AG08395 (cell line): ENCODE measurements around the gene SLC35D1.
A peak's percentile ranks its signal among the peaks of the same experiment; 100 is the strongest.
"Not testable (repeated sequence)": the region's sequence is repeated elsewhere in the genome, so short reads cannot be mapped to it uniquely, and the experiment has no call there.

Experiments used
- DNase-seq: peaks from one replicate; pipeline ENCODE4 v3.0.0; 2012; ENCODE audit warnings: mixed read lengths, low spot score

The SLC35D1 gene

DNA sequence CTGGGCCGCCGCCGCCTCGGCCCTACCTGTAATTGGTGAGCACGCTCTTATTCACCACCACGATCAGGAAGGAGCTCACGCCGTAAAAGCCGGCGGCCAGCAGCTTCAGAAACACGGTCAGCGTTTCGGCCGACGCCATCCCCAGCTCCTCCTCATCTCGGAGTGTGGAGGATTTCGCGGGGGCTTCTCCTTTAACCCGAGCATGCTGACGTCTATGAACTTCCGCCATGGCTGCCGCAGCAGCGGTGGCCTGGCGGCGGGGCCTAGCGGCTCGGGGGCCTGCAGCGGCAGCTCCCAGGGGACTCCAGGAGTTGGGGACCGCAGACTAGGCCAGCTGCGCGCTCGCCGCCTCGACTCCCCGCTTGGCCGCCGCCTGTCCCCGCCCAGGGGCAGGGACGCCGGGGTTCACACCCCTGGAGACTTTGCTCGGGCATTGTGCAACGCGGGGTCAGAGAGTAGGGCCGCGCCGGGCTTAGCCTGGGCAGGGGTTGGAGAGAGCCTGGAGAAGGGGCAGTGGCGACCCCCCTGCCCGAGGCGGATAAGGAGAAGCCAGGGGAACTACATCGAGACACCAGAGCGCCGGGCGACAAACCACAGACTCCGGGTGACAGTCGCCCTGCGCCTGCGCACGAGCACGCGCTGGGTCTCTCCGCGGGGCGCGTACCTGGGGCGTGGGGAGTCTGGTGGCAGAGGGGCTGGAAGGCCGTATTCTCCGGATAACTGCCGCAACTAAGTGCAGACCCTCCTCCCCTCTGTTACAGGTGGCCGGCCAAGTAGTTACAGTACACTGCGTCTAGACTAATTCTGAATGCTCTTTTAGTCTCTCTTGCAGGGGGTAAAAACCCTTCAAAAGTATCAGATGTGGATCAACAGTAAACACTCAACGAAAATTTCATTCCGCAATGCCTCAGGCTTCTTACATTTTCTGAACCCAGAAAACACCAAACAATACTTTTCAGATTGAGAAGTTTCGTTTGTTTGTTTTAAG is at the start of gene SLC35D1:
SLC35D1 (minus strand) TSS at position 364 of the 988 bp plus-strand sequence; CDS start at position 229, 135 bp downstream.
- DNase-seq = peak; percentile 61

DNA sequence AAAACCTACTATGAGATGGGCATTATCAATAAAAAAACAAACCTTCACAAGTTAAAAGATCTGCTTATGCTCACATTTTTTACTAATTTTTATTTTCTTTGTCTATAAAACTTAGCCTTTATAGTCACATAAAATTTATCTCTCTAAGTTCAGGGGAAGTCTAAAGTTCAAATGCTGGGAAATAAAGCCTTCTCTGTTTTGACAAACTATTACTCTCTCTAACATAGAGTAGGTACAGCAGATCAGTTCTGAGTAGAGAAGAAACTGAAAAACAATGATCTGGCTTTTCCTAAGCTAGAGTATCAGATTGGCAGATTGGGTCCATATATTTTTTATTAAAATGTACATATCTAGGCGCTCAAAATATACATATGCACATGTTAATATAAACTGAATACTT is 49.6 kb upstream of the SLC35D1 start:
- DNase-seq = no peak

DNA sequence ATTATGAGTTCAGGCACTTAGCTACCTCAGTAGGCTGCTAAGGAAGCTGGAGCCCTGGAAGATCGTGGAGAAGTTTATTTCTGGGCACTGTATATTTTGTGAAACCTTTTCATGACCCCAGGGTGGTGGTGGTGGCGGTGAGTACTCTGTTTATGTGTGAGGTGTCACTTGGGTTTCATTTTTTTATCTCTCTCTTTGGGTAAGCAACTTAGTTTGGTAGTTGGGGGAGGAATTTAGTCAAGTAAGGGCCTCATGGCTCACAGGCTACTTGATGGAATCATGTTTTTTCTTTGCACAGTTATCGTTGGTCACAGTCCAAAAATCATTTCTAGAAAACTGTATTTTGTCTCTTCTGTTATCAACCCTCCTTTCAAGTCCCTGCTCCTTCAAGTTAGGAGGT is 46.9 kb upstream of the SLC35D1 start:
- DNase-seq = no peak

DNA sequence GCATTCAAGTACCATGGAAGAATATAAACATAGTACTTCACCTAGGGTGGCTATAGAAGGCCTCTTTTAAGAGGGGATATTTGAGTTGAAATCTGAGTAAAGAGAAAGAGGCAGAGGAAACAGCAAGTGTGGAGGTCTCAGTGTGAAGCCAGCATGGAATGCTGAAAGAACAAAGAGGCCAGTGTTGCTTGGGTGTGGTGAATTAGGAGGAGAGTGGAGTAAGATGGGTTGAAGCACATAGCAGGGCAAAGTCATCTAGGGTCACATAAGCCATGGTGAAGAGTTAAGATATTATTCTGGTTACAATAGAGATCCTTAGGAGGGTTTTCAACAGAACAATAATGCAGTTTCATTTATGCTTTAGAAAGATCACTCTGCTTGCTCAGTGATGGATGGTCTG is 43.4 kb upstream of the SLC35D1 start:
- DNase-seq = no peak

DNA sequence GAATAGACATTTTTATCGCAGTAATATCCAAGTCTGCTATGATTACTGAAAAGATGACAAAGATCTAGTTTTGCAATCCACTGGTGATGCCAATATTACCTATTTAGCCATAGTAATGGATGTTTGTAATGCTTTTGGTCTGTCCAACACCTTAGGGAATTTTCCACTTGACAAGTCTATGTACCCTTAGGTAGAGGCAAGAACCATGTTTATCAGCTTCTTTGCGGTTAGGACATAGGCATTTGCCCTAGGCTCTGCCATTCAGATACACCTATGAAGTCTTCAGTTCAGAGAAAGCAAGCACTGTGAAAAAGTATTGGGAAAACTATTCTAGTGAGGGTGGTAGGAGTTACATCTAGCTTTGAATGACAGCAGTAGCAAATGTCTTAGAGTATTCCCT is 40.2 kb upstream of the SLC35D1 start:
- DNase-seq = no peak

DNA sequence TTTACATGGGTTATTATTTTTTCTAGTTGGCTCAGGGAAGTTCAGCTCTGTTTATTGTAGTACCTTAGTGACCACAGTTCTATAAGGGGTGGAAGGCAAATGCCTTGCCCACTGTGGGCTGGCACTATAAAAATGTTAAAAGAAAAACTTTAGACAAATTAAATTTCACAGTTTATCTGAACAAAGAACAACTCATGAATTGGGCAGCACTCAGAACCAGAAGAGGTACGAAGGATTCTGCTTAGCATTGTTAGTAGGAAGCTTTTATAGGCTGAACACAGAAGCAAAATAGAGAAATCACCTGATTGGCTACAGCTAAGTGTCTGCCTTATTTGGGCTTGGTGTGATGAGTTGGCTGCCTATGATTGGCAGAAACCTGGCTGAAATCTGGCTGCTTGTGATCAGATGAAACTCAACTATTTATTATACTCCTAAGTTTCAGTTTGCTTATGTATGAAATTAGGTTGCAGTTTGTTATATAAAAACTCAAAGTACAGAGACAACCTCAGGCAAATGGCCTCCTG is 35.8 kb upstream of the SLC35D1 start:
- no peak for DNase-seq

DNA sequence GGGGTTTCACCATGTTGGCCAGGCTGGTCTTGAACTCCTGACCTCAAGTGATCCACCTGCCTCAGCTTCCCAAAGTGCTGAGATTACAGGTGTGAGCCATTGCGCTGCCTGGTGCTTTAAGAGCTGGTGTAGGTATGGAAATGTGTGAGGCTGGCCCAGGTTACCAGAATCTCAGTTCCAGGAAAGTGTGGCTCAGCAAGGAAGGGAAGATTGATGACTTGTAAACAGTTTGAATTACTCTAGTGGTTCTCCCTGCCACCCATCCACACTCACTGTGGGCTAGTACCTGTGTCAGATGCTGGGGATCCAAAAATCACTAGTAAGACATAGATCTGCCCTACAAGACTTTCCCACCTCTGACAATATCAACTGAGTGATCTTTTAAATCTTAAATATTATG is 34.5 kb upstream of the SLC35D1 start:
- DNase-seq = no peak

DNA sequence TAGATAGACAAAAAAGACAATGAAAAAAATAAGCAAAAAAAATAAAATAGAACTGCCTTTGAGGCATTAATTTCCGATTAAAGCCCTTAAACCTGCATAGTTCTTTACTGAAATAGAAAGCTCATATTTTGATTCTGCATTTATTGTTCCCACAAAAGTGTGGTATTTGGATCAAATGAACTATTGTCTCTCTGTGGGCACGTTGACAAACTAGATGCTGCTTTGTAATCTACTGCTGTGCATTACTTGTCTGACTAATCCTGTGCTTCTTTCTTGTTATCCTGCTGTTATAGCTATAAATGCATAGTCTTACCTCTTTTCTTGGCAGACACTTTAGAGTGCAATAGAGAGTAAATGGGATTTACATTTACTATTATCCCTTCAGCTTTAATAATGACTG is 31.4 kb upstream of the SLC35D1 start:
- DNase-seq = no peak

DNA sequence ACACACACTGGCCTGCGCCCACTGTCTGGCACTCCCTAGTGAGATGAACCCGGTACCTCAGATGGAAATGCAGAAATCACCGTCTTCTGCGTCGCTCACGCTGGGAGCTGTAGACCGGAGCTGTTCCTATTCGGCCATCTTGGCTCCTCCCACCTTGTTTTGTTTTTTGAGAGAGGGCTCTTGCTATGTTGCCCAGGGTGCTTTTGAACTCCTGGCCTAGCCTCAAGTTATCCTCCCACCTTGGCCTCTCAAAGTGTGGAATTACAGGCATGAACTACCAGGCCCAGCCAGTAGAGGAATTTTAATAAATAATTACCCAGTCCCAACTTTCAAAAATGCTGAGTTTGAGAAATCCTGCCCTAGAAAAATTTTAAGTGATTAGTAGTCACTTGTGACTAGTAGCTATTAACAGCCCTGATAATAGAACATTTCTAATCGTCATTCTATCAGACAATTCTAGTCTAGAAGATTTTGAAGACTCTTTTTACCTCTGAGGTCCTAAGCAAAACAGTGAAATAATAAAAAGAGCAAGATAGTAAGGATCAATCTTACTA is 30.9 kb upstream of the SLC35D1 start:
- no peak for DNase-seq

DNA sequence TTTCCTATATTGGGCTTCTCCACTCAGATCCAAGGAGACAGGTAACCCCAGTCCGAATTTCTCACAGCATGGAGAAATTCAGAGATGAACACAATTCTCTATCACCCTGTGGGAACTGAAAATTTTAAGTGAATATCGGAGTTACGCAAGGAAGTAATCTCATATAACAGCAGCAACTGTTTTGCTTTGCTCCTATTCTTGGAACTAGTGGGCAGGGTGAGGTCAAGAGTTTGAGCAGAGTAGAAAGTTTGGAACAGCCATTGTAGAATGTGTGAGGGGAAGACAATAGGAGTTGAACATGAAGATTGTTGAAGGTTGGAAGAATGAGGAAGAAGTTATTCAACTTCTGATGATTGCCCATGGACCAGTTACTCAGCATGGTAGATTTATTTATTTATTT is 24.3 kb upstream of the SLC35D1 start:
- DNase-seq = no peak

DNA sequence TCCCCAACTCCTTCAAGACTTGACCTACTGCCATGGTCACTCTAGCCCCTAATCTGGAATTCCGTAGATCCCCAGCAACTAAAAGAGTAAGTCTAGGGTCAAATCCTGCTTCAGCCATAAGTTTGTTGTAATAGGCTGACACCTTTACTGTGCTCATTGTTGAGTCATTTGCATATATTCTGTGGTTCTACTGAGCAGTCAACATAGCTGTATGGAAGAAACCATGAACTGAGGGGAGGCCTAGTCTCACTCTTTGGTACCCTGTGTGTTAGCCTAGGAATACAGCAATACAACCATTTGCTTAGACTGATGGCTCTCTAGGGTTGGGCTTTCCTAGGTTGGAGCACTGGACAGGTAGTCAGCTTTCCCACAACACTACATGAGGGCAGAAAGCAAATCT is 23.6 kb upstream of the SLC35D1 start:
- DNase-seq = no peak

DNA sequence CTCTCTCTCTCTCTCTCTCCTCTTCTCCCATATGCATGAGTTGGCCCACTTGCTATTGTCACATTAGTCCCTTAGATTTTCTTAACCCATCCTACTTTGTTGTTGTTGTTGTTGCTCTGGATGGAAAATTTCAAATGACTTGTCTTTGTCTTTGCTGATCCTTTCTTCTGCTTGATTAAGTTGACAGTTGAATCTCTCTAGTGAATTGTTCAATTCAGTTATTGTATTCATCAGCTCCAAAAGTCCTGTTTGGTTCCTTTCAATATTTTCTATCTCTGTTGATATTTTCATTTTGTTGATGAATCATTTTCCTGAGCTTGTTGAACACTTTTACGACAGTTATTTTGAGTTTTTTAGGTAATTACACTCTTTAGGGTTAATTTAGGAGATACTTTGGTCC is 18.8 kb upstream of the SLC35D1 start:
- DNase-seq = no peak

DNA sequence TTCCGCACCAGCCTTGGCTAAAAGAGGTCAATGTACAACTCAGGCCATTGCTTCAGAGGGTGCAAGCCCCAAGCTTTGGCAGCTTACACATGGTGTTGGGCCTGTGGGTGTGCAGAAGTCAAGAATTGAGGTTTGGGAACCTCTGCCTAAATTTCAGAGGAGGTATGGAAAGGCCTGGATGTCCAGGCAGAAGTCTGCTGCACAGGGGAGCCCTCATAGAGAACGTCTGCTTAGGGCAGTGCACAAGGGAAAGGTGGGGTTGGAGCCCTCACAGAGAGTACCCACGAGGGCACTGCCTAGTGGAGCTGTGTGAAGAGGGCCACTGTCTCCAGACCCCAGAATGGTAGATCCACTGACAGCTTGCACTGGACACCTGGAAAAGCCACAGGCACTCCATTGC is 13.7 kb upstream of the SLC35D1 start:
- DNase-seq = not testable (repeated sequence)

DNA sequence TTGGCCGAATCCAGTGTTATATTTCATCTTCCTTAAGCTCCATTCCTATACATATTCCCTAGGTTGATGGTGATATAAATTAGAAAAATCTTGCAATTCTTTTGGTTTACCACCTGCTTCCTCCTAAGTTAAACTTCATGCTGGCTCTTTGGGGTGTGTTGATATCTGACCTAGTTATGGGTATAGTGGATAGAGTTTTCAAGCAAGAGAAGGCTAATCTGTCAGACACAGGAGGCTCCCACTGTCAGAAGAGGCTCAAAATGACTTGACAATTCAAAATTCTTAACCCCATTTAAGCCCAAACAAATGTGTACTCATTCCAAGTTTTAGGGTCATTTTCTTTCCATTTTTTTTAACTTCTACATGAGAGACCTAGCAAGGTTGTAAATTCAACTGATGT is 8.5 kb upstream of the SLC35D1 start:
- DNase-seq = no peak

DNA sequence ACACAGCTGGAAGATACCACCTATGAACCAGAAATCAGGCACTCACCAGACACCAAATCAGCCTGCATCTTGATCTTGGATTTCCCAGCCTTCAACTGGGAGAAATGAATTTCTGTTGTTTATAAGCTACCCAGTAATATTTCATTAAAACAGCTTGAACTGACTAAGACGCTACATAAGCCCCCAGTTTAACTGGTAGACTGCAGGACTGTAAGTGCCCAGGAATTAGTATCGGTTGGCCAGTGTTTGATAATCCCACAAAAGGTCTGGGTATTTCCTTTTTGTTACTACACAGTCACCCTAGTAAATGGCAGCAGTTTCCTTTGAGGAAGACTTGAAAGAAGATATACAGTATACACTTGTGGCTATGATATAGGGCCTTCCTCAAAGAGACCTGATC is 7.3 kb upstream of the SLC35D1 start:
- no peak for DNase-seq

DNA sequence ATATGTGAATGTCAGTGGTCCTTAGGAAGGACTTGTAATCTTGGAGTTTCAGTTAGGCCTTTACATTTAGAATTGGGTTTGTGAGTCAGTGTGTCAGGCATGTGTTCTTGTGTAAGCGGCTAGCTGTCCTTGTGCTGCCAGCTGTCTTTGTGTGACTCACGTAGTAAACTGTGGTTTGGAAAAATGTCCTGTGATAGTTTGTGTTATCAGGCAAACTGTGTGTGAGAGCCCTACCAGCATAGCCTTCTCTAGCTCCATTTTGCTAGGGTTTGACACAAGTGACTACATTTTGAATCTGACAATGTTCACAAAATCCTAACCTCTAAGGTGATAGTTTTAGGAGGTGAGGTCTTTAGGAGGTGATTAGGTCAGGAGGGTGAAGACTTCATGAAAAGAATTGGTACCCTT is 6.9 kb upstream of the SLC35D1 start:
- DNase-seq = peak; percentile 93

DNA sequence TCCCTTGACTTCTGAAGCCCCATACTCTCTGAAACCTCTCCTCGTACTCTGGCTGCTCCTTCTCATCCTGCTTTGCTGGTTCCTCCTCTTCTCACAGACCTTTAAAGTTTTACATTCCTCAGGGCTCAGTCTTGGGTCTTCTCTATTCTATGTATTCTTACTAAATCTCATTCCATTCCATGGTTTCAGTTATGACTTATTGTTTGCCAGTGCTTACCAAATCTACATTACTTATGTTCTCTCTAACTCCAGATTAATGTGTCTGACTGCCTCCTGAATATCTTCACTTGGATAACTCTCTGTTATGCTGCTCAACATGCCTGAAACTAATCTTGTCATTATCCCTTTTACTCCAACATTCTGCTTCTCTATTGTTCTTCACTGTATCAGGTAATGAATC is 5.4 kb upstream of the SLC35D1 start:
- DNase-seq = no peak

DNA sequence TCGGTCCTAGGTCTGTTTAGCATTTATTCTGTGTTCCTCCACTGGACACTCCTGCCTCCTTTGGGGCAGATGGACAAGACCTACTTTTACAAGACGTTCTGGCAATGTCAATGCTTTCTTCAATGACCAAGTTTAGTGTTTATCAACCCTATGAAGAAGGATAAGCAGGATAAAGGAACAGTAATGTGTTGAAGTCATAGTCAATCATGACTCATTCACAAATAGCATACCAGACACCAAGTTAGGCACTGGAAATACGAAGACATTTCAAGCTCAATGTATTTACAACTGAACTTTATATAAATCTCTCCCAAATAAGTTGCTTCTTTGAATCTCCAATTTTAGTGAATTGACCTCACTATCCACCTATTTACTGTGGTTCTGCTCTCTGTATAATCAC is 4.8 kb upstream of the SLC35D1 start:
- no peak for DNase-seq

DNA sequence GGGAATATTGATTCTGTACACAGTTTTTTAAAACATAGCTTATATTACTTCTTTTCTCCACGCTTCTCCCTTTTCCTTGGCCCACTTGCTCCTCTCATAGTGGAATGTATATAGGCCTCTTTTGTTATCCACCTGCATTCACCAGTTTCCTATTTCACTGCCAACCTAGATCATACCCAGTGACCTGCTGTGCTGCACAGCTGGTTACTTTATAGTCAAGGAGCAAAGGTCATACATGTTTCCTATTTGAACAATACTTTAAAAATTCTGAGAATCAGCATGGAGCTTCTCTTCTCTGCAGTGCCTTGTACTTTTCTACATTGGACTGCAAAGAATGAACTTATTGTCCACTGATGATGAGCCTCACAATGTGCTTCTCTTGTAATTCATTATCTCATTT is 4.3 kb upstream of the SLC35D1 start:
- DNase-seq = no peak

DNA sequence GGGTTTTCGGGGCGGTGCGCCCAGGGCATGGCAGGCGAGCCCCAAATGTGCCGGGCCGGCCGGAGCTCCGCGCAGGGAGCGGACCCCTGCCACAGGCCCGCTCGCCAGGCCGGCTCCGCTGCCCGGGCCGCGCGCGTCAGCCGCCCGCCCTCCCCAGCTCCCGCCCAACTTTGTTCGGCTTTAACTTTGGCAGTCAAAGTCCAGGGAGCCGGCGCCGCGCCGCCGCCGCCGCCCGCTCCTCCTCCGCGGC is 488 bp downstream of the SLC35D1 start:
- DNase-seq = peak; percentile 67

DNA sequence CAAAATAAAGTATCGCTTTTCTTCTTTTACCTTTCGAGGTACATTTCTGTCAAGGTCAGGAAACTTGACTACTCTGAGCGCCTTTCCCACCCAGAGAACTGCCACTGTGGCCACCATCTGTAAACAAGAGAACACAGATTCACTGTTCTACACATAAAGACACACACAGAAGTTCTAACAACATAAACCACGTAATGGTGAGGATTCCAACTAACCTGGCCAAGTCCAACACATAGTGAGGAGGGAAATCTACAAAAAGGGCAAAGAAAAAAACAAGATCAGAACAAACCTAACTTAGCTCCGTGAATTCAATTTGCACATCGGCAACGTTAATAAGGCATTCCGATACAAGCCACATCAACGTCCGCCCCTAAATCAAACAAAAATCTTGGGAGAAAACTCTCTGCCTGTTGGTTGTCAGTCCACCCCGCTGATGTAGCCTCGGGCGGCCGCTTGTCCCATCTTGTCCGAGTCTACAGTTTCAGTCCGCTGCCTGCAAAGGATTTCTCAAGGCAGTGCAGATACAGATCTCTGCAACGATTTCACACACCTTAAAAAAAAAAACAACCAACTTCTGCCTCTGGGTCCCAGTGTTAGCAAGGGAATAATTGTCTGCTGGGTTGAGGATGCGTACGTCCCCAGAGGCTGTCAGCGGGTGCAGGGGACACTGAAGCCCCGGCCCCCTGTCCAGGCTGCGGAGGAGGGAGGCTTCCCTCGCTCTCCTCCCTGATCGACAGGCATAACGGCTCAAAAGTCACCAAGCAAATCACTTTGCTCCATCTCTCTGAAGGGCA is 1.0 kb downstream of the SLC35D1 start:
- peak; percentile 45 for DNase-seq

DNA sequence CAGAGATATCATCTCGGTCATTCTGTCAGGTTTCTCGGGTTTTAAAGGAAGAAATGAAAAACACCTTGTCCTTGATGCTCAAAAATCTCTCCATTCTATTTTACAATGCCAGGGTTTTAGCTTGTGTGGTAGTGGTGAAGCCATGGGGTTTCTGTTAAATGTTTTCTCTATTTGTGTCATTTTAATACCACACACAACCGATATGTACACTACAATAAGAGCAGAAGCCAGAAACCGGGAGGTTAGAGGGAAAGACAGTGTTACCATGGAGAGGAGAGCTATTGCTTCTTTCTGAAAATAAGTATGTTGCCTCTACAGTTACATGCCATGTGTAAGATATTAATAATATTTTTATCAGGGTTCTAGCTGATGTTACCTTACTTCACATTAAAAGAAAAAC is 2.8 kb downstream of the SLC35D1 start:
- no peak for DNase-seq
